Measurements from ENCODE around the gene TMEM259. TPM values are rescaled to one million over a fixed set of nuclear protein-coding genes. Genes with fewer than 3 reads are reported as not detected.

The TMEM259 gene
- total RNA-seq, 1 donor from 2014 or later, result 199 TPM

DNA sequence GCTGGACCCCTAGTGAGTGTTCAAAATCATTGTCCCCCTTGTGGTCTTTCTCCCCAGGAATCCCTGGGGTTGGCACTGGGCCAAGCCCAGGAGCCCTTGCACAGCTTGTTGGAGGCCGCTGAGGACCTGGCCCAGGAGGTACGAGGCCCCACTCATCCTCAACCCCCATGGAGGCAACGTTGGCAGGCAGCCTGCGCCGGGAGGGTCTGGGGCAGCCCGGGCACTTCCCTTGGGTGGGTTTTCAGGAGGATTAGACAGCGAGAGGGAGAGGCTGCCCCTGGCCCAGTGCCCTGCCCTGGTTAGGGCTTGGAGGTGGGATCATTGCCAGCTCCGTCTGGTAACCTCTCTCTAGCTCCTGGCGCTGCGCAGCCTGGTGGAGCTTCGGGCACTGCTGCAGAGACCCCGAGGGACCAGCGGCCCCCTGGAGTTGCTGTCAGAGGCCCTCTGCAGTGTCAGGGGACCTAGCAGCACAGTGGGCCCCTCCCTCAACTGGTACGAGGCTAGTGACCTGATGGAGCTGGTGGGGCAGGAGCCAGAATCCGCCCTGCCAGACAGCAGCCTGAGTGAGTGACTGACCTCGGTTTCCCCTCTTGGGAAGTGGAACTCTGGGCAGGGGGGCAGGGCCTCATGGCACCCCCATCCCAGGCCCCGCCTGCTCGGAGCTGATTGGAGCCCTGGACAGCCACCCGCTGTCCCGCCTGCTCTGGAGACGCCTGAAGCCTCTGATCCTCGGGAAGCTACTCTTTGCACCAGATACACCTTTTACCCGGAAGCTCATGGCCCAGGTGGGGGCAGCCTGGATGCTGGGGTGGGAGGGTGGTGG lies 22.0 kb upstream of the TMEM259 start:
- peaks cover 7% of the 10 kb centered on the region for H3K4me1 Mint-ChIP-seq (ENCODE audit: low read depth)
- DNase-seq (ENCODE audit: low spot score, unreplicated experiment), result no peak
- H3K9me3 Mint-ChIP-seq (ENCODE audit: low read depth), result no peaks in the 10 kb centered on the region
- TF ChIP-seq, protein P1, sequence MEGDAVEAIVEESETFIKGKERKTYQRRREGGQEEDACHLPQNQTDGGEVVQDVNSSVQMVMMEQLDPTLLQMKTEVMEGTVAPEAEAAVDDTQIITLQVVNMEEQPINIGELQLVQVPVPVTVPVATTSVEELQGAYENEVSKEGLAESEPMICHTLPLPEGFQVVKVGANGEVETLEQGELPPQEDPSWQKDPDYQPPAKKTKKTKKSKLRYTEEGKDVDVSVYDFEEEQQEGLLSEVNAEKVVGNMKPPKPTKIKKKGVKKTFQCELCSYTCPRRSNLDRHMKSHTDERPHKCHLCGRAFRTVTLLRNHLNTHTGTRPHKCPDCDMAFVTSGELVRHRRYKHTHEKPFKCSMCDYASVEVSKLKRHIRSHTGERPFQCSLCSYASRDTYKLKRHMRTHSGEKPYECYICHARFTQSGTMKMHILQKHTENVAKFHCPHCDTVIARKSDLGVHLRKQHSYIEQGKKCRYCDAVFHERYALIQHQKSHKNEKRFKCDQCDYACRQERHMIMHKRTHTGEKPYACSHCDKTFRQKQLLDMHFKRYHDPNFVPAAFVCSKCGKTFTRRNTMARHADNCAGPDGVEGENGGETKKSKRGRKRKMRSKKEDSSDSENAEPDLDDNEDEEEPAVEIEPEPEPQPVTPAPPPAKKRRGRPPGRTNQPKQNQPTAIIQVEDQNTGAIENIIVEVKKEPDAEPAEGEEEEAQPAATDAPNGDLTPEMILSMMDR (IDR thresholded peaks at IDR 0.05; ENCODE audit: unreplicated experiment), result no peak
- H3K36me3 Mint-ChIP-seq (ENCODE audit: insufficient read depth), result peaks cover 4% of the 10 kb centered on the region
- H3K27ac Mint-ChIP-seq, result no peak overlapping the region
- H3K27me3 Mint-ChIP-seq, result no peaks in the 10 kb centered on the region
- no peak overlapping the region for H3K4me3 Mint-ChIP-seq (ENCODE audit: low read depth)

DNA sequence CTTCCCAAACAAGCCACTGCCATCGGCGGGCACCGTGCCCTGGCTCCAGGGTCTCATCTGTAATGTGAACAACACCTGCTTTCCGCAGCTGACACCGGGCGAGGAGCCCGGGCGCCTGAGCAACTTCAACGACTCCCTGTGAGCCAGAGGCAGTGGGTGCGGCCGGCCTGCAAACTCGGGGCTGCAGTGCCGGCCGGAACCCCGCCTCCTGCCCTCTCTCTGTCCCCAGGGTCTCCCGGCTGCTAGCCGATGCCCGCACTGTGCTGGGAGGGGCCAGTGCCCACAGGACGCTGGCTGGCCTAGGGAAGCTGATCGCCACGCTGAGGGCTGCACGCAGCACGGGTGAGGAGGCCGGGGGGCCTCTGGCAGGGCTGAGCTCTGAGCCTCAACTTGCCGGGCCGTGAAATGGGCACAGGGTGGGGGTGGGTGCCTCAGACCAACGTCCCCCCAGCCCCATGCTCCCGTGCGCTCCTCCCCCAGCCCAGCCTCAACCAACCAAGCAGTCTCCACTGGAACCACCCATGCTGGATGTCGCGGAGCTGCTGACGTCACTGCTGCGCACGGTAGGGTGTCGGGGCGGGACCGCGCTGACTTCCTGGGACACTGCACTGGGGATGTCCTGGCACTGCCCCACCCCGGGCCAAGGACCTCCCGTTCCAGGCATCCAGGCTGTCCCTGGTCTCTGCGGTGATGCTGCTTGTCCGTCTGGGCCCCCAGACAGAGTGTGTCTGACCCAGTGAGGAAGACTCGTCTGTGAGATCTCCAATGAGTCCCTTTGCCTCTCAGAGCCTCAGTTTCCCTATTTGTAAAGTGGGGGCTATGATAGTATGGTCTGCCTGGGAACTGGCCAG lies 21.1 kb upstream of the TMEM259 start:
- Mint-ChIP-seq H3K27me3 (no peaks in the 10 kb centered on the region), H3K4me3 (ENCODE audit: low read depth) (no peak overlapping the region), H3K4me1 (ENCODE audit: low read depth) (peaks cover 7% of the 10 kb centered on the region), H3K9me3 (ENCODE audit: low read depth) (no peaks in the 10 kb centered on the region), H3K27ac (no peak overlapping the region), H3K36me3 (ENCODE audit: insufficient read depth) (peaks cover 9% of the 10 kb centered on the region)
- TF ChIP-seq, protein P1 (IDR thresholded peaks at IDR 0.05; ENCODE audit: unreplicated experiment), result no peak
- DNase-seq (ENCODE audit: low spot score, unreplicated experiment), result no peak

DNA sequence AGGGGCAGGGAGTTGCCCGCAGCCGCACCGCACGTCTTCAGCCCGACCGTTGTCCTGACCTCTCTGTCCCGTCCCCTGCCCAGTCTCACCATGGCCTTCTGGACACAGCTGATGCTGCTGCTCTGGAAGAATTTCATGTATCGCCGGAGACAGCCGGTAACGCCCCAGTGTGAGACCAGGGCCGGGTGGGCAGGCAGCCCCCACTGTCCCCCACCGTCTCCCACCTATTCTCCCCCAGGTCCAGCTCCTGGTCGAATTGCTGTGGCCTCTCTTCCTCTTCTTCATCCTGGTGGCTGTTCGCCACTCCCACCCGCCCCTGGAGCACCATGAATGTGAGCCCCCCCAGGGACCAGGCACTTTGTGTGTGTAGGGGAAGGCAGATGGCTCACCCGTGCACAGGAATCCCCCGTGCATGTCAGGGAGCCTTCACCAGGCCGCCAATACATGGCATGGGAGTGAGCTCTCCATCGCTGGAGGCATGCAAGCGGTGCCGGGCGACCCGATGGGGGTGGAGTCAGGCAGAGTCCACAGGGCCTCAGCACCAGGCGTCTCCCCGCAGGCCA lies 20.4 kb upstream of the TMEM259 start:
- no peak for DNase-seq (ENCODE audit: low spot score, unreplicated experiment)
- Mint-ChIP-seq H3K36me3 (ENCODE audit: insufficient read depth) (peaks cover 12% of the 10 kb centered on the region), H3K4me1 (ENCODE audit: low read depth) (peaks cover 7% of the 10 kb centered on the region), H3K27me3 (no peaks in the 10 kb centered on the region), H3K9me3 (ENCODE audit: low read depth) (no peaks in the 10 kb centered on the region), H3K4me3 (ENCODE audit: low read depth) (peak overlapping the region; percentile 82), H3K27ac (no peak overlapping the region)
- TF ChIP-seq, protein P1 (IDR thresholded peaks at IDR 0.05; ENCODE audit: unreplicated experiment), result no peak

DNA sequence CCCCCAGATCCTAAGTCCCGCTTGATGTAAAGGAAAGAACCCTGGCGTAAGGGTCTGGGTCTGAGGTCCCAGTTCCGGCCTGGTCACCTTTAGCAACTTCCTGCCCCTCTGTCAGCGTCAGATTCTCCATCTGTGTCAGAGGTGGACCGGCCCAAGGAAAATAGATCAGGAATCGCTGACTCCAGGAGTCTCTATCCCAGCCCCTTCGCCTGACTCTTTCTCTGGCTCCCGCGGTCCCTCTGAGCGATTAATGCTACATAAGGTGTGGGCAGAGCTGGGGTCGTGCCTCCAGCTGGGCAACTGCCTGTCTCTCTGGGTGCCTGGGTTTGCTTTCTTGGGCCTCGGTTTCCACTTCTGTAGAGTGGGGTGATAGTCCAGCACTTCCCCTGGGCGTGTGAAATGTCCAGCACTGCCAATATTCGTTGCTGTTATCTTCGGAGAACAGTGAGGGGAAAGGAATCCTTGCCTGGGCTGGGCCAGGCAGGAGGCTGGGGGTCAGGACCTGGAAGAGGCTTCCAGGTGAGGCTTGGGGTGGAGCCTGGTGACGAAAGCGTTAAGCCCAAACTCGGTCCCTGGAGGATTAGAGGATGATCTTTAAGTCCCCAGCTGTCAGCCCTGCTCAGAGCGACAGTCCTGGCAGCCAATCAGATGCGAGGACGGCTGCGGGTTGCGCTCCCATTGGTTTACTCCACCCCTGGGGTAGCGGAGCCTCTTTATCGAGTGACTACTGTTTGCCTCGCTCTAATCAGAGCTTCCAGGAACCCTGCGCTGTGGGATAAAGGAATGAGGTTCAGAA lies 19.8 kb upstream of the TMEM259 start:
- Mint-ChIP-seq H3K9me3 (ENCODE audit: low read depth) (no peaks in the 10 kb centered on the region), H3K4me1 (ENCODE audit: low read depth) (peaks cover 7% of the 10 kb centered on the region), H3K4me3 (ENCODE audit: low read depth) (peak overlapping the region; percentile 82), H3K27me3 (no peaks in the 10 kb centered on the region), H3K27ac (peak overlapping the region; percentile 95), H3K36me3 (ENCODE audit: insufficient read depth) (peaks cover 14% of the 10 kb centered on the region)
- TF ChIP-seq, protein P1 (IDR thresholded peaks at IDR 0.05; ENCODE audit: unreplicated experiment), result no peak
- peak; percentile 73 for DNase-seq (ENCODE audit: low spot score, unreplicated experiment)

Measured in progenitor cell of endocrine pancreas (in vitro differentiated cells).